ENCODE results near the gene BBS2. TPM values are rescaled to one million over a fixed set of nuclear protein-coding genes. Genes with fewer than 3 reads are reported as not detected.

Gene BBS2
- total RNA-seq, 2 experiments from 2014 or later, result 16.1 to 17.6 TPM

DNA sequence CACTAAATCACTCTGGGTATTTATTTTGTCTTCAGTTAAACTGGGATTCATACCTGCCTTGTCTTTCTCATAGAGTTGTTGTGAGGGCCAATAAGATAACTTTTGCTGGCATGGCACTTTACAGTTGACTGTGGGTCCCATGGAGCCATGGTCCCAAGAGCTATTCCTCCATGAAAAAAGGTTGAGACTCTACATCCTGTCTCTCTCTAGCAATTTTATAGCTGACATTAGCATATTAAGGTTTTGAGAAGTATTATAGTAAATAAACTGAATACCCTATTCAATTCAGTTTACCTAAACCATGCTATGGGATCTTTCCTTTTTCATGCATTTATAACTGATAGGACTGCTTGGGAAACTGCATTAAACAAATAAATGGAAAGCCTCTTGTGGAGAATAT, 51.0 kb downstream of the BBS2 start:
- ATAC-seq, result no peak
- intact Hi-C loops (cut with micrococcal nuclease), result no loop called here
- DNase-seq, result no peak
- Mint-ChIP-seq H3K27me3 (no peaks in the 10 kb centered on the region), H3K4me3 (no peak overlapping the region), H3K36me3 (ENCODE audit: low read depth) (peaks cover 57% of the 10 kb centered on the region), H3K4me1 (ENCODE audit: low read depth) (no peaks in the 10 kb centered on the region), H3K27ac (no peak overlapping the region), H3K9me3 (no peaks in the 10 kb centered on the region)
- TF ChIP-seq, protein P1, sequence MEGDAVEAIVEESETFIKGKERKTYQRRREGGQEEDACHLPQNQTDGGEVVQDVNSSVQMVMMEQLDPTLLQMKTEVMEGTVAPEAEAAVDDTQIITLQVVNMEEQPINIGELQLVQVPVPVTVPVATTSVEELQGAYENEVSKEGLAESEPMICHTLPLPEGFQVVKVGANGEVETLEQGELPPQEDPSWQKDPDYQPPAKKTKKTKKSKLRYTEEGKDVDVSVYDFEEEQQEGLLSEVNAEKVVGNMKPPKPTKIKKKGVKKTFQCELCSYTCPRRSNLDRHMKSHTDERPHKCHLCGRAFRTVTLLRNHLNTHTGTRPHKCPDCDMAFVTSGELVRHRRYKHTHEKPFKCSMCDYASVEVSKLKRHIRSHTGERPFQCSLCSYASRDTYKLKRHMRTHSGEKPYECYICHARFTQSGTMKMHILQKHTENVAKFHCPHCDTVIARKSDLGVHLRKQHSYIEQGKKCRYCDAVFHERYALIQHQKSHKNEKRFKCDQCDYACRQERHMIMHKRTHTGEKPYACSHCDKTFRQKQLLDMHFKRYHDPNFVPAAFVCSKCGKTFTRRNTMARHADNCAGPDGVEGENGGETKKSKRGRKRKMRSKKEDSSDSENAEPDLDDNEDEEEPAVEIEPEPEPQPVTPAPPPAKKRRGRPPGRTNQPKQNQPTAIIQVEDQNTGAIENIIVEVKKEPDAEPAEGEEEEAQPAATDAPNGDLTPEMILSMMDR (IDR thresholded peaks at IDR 0.05), result no peak
- POLR2A ChIA-PET, result no interaction called here
- CTCF ChIA-PET, result no interaction called here

GRCh38 chr16:56466344-56466743, 53.5 kb downstream of the BBS2 start:
- ATAC-seq, result no peak
- H3K9me3 Mint-ChIP-seq, result no peaks in the 10 kb centered on the region
- no peak for DNase-seq
- no peaks in the 10 kb centered on the region for H3K27me3 Mint-ChIP-seq
- TF ChIP-seq, protein P1 (IDR thresholded peaks at IDR 0.05), result no peak
- H3K4me3 Mint-ChIP-seq, result no peak overlapping the region
- CTCF ChIA-PET, result no interaction called here
- POLR2A ChIA-PET, result interaction anchor here (1.1 kb wide), 1 partner anchor 13 kb away, joined by 3 read pairs; no protein-coding TSS in a partner anchor
- no peak overlapping the region for H3K27ac Mint-ChIP-seq
- intact Hi-C loops (cut with micrococcal nuclease), result no loop called here
- no peaks in the 10 kb centered on the region for H3K4me1 Mint-ChIP-seq (ENCODE audit: low read depth)
- peaks cover 58% of the 10 kb centered on the region for H3K36me3 Mint-ChIP-seq (ENCODE audit: low read depth)

DNA sequence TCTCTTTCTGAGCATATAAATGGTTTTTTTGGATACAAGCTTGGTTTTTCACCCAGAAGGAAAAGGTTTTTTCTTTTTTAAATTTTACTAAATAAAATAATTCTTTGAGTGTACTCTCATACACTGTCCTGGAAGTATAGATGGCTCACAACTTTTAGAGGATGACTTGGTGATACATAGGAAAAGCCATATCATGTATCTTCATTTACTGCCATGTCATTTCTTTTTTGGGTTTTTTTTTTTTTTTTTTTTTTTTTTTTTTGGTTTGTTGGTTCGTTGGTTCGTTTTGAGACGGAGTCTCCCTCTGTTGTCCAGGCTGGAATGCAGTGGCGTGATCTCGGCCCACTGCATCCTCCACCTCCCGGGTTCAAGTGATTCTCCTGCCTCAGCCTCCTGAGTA, 56.7 kb downstream of the BBS2 start:
- ChIA-PET CTCF (interaction anchor here (0.6 kb wide), 1 partner anchor 50 kb away, joined by 4 read pairs; no protein-coding TSS in a partner anchor), POLR2A (no interaction called here)
- Mint-ChIP-seq H3K27ac (no peak overlapping the region), H3K4me1 (ENCODE audit: low read depth) (peaks cover under 1% of the 10 kb centered on the region), H3K4me3 (no peak overlapping the region), H3K27me3 (no peaks in the 10 kb centered on the region), H3K9me3 (no peaks in the 10 kb centered on the region), H3K36me3 (ENCODE audit: low read depth) (peaks cover 48% of the 10 kb centered on the region)
- TF ChIP-seq, protein P1 (IDR thresholded peaks at IDR 0.05), result no peak
- DNase-seq, result no peak
- no peak for ATAC-seq
- intact Hi-C loops (cut with micrococcal nuclease), result no loop called here

DNA sequence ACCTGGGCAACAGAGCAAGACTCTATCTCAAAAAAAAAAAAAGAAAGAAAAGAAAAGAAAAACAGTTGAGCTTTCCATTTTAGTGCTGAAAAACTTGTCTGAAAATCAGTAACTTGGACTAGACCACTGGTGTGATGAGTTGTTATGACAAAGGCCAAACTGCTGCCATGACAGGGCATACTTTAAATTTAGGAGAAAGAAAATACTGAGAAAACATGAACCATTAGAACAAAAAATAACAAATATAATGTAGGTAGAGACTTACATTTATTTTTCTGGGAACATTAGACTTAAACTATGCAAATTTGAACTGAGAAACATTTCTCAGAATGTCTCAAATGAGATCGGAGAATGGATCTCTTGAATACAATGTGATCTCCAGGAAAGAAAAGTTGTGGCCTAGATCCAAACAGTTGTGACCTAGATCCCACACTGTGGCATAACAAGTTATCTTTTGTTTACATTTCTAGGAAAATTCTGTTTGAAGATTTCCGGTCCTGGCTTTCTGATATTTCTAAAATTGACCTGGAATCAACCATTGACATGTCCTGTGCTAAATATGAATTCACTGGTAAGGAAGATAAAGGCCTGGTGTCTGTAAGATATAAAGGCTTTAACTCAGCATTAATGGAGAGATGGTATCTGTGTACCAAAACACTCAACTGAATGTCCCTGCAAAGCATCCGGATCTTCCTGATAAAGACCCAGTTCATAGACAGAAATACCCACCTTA, 57.6 kb downstream of the BBS2 start:
- ChIA-PET POLR2A (no interaction called here), CTCF (no interaction called here)
- Mint-ChIP-seq H3K4me1 (ENCODE audit: low read depth) (peaks cover 2% of the 10 kb centered on the region), H3K27ac (no peak overlapping the region), H3K27me3 (no peaks in the 10 kb centered on the region), H3K4me3 (no peak overlapping the region), H3K36me3 (ENCODE audit: low read depth) (peaks cover 53% of the 10 kb centered on the region), H3K9me3 (no peaks in the 10 kb centered on the region)
- intact Hi-C loops (cut with micrococcal nuclease), result no loop called here
- TF ChIP-seq, protein P1 (IDR thresholded peaks at IDR 0.05), result no peak
- no peak for DNase-seq
- no peak for ATAC-seq

- intact Hi-C loops (cut with micrococcal nuclease), result no loop called here
- no peak overlapping the region for H3K4me3 Mint-ChIP-seq
- CTCF ChIA-PET, result interaction anchor here (1.1 to 1.9 kb wide), 3 partner anchors 9 to 38 kb away, joined by 3 to 5 read pairs (median 3); partner anchors contain the start of genes NUDT21 and OGFOD1
- H3K9me3 Mint-ChIP-seq, result no peaks in the 10 kb centered on the region
- H3K27me3 Mint-ChIP-seq, result no peaks in the 10 kb centered on the region
- DNase-seq, result no peak
- ATAC-seq, result no peak
- H3K27ac Mint-ChIP-seq, result no peak overlapping the region
- TF ChIP-seq, protein P1 (IDR thresholded peaks at IDR 0.05), result no peak
- peaks cover 5% of the 10 kb centered on the region for H3K4me1 Mint-ChIP-seq (ENCODE audit: low read depth)
- H3K36me3 Mint-ChIP-seq (ENCODE audit: low read depth), result peaks cover 58% of the 10 kb centered on the region
- POLR2A ChIA-PET, result interaction anchor here (0.8 to 0.9 kb wide), 2 partner anchors 10 to 60 kb away, joined by 3 read pairs; partner anchors contain the start of gene BBS2
These were observed 59.7 kb downstream of the BBS2 start for GRCh38 chr16:56460101-56460500.
